GM19099 (cell line): ENCODE data around the gene SYT2.

ENCODE experiments used
- POLR2A ChIP-seq: IDR thresholded peaks from 3 replicates; pipeline ENCODE4 v1.6.1; 2011; ENCODE audit warnings: low read depth; ENCODE audit not compliant: insufficient read length; ENCODE audit errors: extremely low read depth

SYT2 gene

DNA sequence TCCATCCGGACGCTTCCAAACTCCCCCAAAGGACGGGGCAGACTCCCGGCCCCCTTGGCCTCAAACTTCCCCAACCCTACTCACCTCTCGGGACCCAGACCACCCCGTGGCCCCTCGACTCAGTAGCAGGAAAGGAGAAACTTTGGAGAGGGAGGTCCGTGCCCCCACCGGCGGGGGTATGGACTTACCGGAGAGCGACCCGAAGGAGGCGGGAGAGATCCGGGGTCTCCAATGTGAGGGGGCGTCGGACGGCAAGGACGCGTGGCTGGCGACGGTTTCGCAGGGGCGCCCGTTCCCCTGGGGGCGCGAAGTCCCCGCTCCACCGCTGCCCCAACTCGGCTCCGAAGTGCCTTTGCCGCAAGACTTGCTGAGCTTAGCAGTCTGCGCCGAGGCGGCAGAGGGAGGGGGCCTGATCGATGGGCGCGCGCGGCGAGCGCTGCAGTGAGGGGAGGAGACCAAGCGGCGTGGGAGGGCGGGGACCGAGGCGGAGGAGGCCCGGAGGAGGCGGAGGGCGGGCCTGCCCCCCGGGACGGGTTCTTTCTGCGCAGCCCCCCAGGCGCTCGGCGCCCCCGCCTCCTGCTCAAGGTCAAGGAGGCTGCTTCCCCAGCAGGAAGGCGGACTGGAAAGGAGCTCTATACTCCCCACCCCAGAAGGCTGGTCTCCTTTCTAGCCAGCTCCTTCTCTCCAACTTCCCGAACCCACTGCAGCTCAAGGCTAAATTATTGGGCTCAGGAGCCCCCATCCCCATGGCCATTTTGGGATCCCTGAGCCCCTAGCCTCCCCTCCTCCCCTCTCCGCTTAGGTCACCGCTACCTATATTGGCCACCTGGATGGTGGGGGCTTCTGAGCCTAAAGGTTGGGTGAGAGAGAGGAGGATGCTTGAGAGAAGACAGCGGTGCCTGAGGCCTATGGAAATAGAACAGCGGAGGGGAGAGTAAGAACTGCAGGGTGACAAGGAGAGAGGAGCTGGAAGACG lies at the start of gene SYT2:
TSS of gene SYT2 (minus strand) at position 385 of the 976 bp plus-strand sequence. CDS start 104,682 bp downstream, outside the sequence.
- no peak for TF ChIP-seq POLR2A

DNA sequence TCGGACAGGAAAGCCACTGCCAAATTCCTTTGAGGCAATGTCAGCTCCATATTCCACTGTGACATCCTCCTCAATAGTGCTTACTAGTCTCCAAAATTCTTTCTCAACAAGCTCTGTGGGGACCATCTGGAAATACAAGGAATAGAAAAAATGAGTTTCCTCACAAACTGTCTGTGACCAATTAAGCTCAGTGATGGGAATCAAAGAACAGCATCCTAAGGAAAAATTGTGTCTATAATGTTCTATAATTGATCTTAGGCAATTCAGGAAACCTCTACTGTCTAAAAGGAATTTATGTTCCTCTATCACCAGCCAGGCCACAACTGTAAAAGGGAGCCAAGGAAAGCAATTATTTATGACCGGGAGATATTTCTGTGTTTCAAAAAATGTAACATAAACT lies 46.1 kb upstream of the SYT2 start:
- no peak for TF ChIP-seq POLR2A

DNA sequence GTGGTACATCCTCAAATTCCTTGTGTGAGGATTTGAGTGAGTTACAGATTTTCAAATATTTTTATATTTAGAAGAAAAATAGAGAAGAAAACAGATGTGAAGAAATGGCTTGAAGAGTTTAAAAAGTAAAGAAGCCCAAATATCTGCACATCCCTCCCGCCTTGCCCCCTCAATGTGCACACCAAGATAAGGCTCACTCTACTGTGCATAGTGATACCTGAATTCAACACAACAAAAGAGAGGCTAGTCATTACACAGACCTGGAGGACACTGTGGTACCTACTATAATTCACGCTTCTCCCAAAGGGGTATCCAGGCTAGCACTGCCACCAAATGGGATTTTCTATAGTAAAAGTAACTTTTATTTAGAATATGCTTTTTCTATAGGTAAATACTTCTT lies 44.0 kb upstream of the SYT2 start:
- no peak for TF ChIP-seq POLR2A

DNA sequence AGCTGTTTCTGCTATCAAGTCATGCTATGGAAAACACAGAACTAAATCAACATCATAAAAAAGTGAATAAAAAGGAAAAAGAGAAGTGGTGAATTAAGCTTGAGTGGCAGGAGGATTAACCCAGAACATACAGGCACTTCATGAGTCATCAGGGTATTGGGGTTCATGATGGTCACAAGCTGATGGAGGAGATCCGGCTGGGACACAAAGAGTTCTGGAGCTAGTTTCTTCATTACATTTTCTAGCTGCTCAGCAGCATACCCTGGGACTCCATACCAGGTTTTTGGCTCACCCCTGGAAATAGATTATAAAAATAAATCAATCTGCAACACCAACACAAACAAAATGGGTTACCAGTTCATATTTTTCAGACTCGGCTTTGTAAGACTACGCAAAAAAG lies 42.5 kb upstream of the SYT2 start:
- no peak for TF ChIP-seq POLR2A

DNA sequence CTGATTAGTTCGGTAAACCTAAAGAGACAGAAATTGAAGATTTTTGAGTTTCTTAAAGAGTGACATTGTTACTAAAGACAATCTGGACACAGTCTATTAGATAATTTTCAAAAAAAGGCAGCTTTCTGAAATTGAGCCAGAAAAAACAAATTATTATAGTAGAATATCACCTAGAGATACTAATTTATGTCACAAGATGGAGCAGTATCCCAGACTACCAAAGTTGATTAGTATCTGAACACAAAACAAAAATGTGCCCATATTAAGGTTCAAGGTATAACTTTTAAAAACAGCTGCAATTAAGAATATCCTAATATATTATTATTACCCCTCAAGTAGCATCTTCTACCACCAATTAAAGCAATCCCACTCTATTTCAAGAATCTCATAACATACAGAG lies 40.5 kb upstream of the SYT2 start:
- no peak for TF ChIP-seq POLR2A

DNA sequence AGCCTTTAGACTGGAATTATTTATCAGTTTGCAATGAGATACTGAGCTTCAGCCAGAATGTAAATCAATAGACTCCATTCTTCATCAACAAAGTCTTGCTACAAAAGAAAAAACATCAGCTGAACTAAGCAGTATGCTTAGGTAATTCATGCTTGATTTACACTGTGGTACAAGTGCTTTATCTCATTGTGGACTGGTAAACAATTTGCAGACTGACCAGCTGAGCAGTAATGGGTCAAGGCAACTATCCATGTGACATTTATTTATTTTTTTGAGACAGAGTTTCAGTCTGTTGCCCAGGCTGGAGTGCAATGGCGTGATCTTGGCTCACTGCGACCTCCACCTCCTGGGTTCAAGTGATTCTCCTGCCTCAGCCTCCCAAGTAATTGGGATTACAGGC lies 39.8 kb upstream of the SYT2 start:
- no peak for TF ChIP-seq POLR2A

DNA sequence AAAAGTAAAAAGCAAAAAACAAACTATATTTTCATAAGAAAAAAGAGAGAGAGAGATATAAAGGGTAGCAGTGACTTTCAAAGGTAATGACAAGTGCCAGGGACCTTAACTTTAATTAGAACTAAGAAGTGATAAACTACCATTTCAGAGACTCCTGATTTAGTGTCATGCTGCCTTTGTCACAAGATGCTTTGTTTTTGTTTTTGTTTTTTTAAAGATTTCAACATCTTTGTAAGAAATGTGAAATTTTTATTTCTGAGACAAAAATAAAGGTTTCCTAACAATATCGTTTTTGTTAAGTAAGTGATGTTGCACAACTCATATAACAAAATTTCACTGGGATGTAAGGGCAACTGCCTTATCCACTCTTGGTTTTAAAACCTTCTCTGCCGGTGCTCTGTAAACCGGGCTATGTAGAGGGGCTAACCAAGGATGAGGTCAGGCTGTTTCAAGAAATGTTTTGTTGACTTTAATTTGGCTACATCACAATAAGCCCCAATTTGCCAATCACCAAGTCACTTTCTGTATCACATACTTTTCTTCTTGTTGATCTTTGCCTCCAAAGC lies 35.2 kb upstream of the SYT2 start:
- no peak for TF ChIP-seq POLR2A

DNA sequence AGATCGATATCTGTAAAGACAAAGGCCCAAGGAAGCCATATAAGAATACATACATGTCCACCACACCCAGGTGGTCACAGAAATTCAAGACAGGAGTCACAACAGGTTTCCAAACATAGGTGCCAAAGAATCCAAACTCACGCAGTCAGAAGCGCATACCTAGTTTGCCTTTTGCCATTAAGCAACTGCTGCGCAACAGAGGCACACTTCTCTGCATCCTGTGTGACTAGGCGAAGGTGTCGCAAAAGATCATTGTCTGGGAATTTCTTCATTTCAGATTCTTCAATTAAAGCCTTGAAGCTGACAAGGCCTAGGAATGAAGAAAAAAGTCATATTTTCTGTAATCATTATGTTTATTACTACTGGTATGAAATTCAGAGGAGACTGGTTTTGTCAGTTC lies 32.2 kb upstream of the SYT2 start:
- no peak for TF ChIP-seq POLR2A

DNA sequence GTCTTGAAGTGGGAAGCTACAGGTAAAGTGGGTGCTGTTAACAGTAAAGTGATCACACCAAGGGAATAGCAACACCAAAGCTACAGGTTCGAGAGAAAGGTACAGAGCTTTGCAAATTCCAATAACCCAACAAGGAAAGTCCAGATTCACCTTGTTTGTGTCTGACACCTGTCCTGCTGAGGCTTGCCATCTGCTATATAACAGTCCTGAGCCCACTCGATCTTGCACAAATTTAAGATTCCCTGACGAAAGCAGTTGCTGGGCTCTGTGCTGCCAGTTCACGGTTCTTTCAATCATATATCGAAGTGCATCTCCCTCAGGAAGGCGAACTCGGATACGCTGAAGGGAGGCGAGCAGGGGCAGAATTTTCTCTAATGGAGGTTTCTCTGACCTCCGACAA lies 23.0 kb upstream of the SYT2 start:
- no peak for TF ChIP-seq POLR2A

DNA sequence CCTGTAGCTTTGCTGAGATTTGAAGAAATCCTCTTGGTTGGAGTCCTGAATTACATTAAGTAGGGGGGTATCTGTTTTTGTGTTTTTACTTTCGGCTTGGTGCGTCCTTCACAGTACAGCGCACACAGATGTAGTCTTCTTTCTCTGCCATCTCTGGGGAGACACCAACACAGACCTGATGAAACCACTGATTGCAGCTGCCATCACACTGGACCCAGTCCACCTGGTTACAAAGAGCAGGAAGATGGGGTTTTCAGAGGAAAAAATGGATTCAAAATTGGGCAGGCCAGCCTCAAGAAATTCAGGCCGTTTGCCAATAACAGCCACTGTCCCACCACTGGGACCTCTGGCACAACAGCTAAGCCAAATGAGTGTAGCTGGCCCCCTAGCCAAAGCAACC lies 18.7 kb upstream of the SYT2 start:
- no peak for TF ChIP-seq POLR2A

DNA sequence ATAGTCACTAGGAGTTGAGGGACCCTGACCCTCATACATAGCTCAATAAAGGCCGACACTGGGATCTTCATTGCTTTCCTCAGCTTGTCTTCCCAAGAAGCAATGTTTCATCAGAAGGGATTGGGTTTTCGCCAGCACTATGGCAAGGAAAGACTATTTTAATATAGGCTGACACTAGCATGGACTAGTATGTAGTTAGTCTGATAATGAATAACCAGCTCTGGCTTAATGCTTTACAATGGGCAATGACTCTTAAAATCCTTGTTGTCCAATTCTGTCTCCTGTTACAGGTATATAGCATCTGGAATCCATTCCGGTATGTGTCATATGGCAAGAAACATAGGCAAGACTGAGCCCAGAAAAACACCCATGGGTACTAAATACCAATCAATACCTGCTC lies 15.3 kb upstream of the SYT2 start:
- no peak for TF ChIP-seq POLR2A

DNA sequence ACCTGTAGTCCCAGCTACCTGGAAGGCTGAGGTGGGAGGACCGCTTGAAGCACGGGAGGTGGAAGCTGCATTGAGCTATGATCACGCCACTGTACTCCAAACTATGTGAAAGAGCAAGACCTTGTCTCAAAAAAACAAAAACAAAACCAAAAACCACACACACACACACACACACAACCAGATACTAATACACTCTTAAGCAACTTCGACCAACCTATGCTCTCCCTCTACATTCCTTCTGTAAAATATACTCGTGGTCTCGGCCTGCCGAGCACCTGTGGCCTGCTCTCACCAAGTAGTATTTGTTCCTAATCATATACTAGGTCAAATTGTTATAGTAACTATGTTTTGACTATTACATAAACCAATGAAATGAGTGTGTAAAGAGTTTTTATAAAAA lies 13.5 kb upstream of the SYT2 start:
- no peak for TF ChIP-seq POLR2A

DNA sequence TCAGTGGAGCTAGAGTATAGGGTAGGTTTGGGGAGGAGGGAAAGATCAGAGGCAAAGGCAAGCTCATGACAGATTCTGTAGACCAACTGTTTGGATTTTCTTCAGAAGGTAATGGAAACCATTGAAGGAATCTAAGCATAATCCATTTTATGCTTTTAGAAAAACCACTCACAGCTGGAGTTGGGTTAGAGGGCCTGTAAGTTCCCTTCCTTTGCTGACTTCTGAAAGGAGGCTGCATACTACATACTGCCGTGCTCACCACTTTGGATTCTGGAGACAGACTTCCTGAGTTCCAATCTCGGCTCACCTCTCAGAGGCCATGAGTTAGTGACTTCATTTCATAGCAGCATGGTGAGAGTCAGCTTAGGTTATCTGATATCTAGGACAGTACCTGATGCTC lies 6.4 kb upstream of the SYT2 start:
- no peak for TF ChIP-seq POLR2A

DNA sequence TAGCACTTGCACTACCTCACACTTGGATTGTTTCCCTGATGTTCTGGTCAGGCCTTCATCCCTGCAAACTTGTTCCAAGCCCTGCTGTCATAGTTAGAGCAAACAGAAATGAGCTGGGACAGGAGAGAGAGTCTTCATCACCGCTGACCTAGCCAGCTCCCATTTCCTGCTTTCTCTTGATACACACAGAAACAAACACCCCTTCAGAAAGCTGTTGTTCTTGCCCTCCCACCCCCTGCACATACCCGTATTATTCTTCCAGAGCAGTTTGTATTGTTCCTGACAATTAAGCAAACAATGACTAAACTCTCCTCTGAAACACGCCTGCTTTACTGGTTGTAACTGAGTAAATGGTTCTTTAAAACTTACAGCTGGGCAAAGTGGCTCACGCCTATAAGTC lies 2.9 kb upstream of the SYT2 start:
- TF ChIP-seq POLR2A: no peak

DNA sequence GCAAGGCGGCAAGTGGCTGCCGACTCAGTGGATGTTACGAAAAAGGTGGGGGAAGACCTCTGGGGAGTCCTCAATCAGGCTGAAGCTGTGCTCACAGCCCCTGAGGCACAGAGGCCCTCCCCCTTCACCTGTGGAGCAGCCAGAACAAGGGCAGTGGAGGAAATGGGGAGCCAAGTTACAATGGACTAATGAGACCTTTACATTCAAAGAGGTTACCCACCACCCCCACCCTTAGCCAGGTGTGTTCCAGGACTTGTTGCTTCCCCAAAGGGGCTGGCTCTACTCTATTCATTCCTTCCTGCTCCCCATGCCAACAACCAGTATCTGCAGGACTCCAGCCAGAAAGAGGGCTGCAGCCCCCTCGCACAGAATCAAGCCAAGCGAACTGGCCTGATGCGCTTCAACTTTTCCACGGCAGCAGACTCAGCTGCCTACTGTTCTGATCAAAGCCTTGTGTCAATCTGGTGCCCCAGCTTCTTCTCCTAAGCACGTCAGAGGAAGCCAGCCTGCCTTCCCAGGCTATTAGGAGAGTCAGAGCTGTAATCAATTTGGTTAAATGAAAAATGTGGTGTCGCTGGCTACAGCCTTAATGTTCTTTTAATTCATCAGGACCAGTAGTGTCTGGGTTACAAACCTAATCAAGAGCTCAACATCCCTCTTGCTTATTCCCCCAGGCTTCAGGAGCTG lies 1.8 kb upstream of the SYT2 start:
- TF ChIP-seq POLR2A: no peak

DNA sequence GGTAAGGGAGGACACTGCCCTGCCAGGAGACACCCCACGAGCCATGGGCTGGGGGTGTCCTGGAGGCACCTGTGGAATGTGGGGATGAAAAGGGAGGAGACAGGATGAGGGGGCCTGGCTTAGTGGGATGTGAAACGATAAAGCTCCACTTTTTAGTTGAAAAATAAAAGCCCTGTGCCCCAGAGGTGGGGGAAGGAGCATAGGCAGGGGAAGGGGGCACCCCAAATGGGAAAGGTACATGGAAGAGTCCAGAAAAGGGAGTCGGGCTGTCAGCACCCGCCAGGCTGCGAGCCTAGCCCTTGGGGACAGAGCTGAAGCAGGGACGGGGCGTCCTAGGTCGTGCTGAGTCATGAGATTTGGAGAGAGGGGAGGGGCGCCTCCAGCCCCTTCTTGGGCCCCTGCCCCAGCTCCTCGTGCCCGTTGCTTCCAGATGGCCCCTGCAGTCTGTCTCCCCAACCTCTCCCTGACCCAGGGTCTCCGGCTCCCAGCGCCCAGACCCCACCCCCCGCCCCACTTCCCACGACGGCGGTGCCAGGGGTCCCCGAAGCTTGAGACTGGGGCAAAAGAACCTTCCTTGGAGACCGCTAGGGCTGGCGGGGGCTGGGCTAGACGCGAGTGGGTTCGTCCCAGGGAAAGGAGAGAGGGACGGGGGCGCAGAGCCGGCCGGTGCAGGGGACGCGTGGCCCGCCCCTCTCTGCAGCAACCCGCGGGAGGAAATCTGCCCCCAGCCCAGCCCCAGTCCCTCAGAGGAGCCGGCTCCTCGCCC lies 795 bp downstream of the SYT2 start:
- TF ChIP-seq POLR2A: no peak
